NCI-H748 (cell line): Measurements from ENCODE around the gene ADGRD1.
A peak's percentile ranks its signal among the peaks of the same experiment; 100 is the strongest.

Experiments
- DNase-seq: peaks from one replicate; lab custom pipeline; 2025; ENCODE audit not compliant: unreplicated experiment; lab: John Stamatoyannopoulos, UW

The ADGRD1 gene

GRCh38 chr12:131097202-131098177 is 143.8 kb downstream of the ADGRD1 start:
- DNase-seq, result no peak

- DNase-seq, result no peak
Measured at GRCh38 chr12:131098178-131098981, 144.7 kb downstream of the ADGRD1 start.

GRCh38 chr12:131100031-131100674 is 146.4 kb downstream of the ADGRD1 start:
- DNase-seq, result no peak

GRCh38 chr12:131101006-131101405 is 147.3 kb downstream of the ADGRD1 start:
- DNase-seq, result no peak

GRCh38 chr12:131101703-131102492 is 148.2 kb downstream of the ADGRD1 start:
- no peak for DNase-seq

GRCh38 chr12:131102493-131102931 is 148.8 kb downstream of the ADGRD1 start:
- no peak for DNase-seq

- no peak for DNase-seq
Measured at GRCh38 chr12:131102991-131103668, 149.4 kb downstream of the ADGRD1 start.

GRCh38 chr12:131103669-131104462 is 150.2 kb downstream of the ADGRD1 start:
- DNase-seq, result no peak

GRCh38 chr12:131104463-131105350 is 151.0 kb downstream of the ADGRD1 start:
- DNase-seq, result peak; percentile 78

GRCh38 chr12:131105351-131105735 is 151.6 kb downstream of the ADGRD1 start:
- DNase-seq, result no peak

GRCh38 chr12:131105736-131106348 is 152.1 kb downstream of the ADGRD1 start:
- no peak for DNase-seq

- no peak for DNase-seq
Measured at GRCh38 chr12:131106349-131106941, 152.7 kb downstream of the ADGRD1 start.

GRCh38 chr12:131108177-131108955 is 154.7 kb downstream of the ADGRD1 start:
- DNase-seq, result no peak

- no peak for DNase-seq
Measured at GRCh38 chr12:131111446-131111845, 157.7 kb downstream of the ADGRD1 start.

- DNase-seq, result no peak
Measured at GRCh38 chr12:131112021-131112420, 158.3 kb downstream of the ADGRD1 start.

- no peak for DNase-seq
Measured at GRCh38 chr12:131112700-131113290, 159.1 kb downstream of the ADGRD1 start.
